Natural killer cell (primary cell): ENCODE results near the gene SGCD. TPM values are rescaled to one million over a fixed set of nuclear protein-coding genes. Genes with fewer than 3 reads are reported as not detected.
"Not testable (repeated sequence)": the region's sequence is repeated elsewhere in the genome, so short reads cannot be mapped to it uniquely, and the experiment has no call there.

Source experiments
- ATAC-seq, 3 donors: fragments of 150-1000 bp in 2 of 3; fragments of 200-7000 bp in 1 of 3; cut with Tn5 transposase; 1 replicate in 1 of 3; 2 replicates in 2 of 3; pipeline ENCODE4 v1.10.0; 2021; ENCODE audit warnings: mild to moderate bottlenecking in 2 of 3, moderate library complexity in 2 of 3
- DNase-seq, 2 donors: peaks; one replicate each; pipeline versions ENCODE4 v3.0.0 to v3.0.0-alpha.2; 2013 to 2021; ENCODE audit warnings: mixed read lengths in 1 of 2
- H3K27ac ChIP-seq: one replicate; pipeline ENCODE4 v1.5.1; 2013; ENCODE audit warnings: mild to moderate bottlenecking, low read length
- H3K27me3 ChIP-seq: one replicate; pipeline ENCODE4 v1.6.1; 2013; ENCODE audit warnings: low read length; ENCODE audit not compliant: control insufficient read depth, insufficient read depth
- H3K36me3 ChIP-seq: one replicate; pipeline ENCODE4 v1.6.1; 2013; ENCODE audit warnings: low read length; ENCODE audit not compliant: control insufficient read depth, insufficient read depth
- H3K4me1 ChIP-seq: one replicate; pipeline ENCODE4 v1.6.1; 2013; ENCODE audit warnings: low read length; ENCODE audit not compliant: control insufficient read depth, insufficient read depth
- H3K4me3 ChIP-seq: one replicate; pipeline ENCODE4 v1.5.1; 2013; ENCODE audit warnings: low read length
- H3K9me3 ChIP-seq: one replicate; pipeline ENCODE4 v1.6.1; 2013; ENCODE audit warnings: low read length; ENCODE audit not compliant: control insufficient read depth, insufficient read depth
- H3K27ac Mint-ChIP-seq, 2 donors: one replicate each; pipeline ENCODE4 v1.8.0; 2022; ENCODE audit warnings: mild to moderate bottlenecking in 2 of 2, mixed read lengths in 2 of 2, moderate library complexity in 1 of 2
- H3K27me3 Mint-ChIP-seq, 2 donors: one replicate each; pipeline ENCODE4 v1.8.0; 2022; ENCODE audit warnings: low read depth in 2 of 2, mixed read lengths in 2 of 2
- H3K36me3 Mint-ChIP-seq: one replicate; pipeline ENCODE4 v1.8.0; 2022; ENCODE audit warnings: mixed read lengths
- H3K4me1 Mint-ChIP-seq, 2 donors: one replicate each; pipeline ENCODE4 v1.8.0; 2022; ENCODE audit warnings: mixed read lengths in 2 of 2
- H3K4me3 Mint-ChIP-seq: one replicate; pipeline ENCODE4 v1.8.0; 2022; ENCODE audit warnings: mild to moderate bottlenecking, moderate library complexity, mixed read lengths
- H3K9me3 Mint-ChIP-seq, 2 donors: one replicate each; pipeline ENCODE4 v1.8.0; 2022; ENCODE audit warnings: mixed read lengths in 2 of 2
- CTCF ChIP-seq: fragments of 200-600 bp; IDR thresholded peaks from one replicate; pipeline ENCODE4 v1.8.0; 2022; ENCODE audit warnings: antibody characterized with exemption
- WGBS: methylation state at CpG from one replicate; pipeline ENCODE4 v1.1.7; 2013; ENCODE audit warnings: missing lambda C conversion rate; ENCODE audit not compliant: insufficient coverage; 5-methylcytosine and 5-hydroxymethylcytosine counted together
- intact Hi-C: fragments of 100-400 bp; cut with micrococcal nuclease; formaldehyde crosslinking; loops from one replicate; pipeline ENCODE4 v1.14.2; 2022
- total RNA-seq, 4 donors: library from RNA; stranded (reverse); fragments of 120-200 nt in 1 of 4; gene quantifications; one replicate each; pipeline versions ENCODE4 v1.2.3 to v1.2.4, GENCODE V29; 2013 to 2022

The SGCD gene
- total RNA-seq, 3 donors from 2014 or later (not counting 1 experiment from before 2014, with no cell fraction given), result 0.32 to 2.0 (median 1.4) TPM

- Mint-ChIP-seq H3K4me1 (no peaks in the 10 kb centered on the region), H3K36me3 (peaks cover 5% of the 10 kb centered on the region), H3K27me3 (peaks cover 12 to 22% of the 10 kb centered on the region in 2 donors), H3K9me3 (no peaks in the 10 kb centered on the region), H3K4me3 (no peak overlapping the region), H3K27ac (no peak overlapping the region)
- no peaks in the 10 kb centered on the region for H3K4me1 ChIP-seq
- H3K27me3 ChIP-seq, result no peaks in the 10 kb centered on the region
- no peaks in the 10 kb centered on the region for H3K9me3 ChIP-seq
- H3K36me3 ChIP-seq, result no peaks in the 10 kb centered on the region
- no peak for ATAC-seq
- intact Hi-C loops, result no loop called here
- no peak overlapping the region for H3K4me3 ChIP-seq
- no peak overlapping the region for H3K27ac ChIP-seq
- no peak for DNase-seq
- TF ChIP-seq CTCF, result no peak
Measured at GRCh38 chr5:156654444-156654843, 327.5 kb downstream of the SGCD start.

DNA sequence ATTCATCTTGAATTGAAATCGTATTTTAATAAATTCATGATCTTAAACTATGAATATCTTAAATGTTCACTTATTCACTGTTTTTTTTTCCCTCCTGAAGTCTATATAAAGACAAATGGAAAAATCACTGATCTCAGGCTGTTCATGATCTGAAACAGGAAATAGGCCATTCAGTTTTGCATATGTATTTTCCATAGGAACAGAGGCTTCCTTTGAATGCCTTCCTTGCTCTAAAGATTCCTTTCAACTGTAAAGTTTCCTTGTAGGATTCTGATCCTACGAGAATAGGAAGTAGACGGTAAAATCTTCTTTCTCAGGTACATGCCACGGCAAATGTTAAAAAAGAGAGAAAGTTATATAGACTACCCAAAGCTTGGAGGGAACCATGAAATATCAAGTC lies 328.8 kb downstream of the SGCD start:
- WGBS, result no CpG with 5 or more reads among the region's 4 CpGs
- H3K9me3 Mint-ChIP-seq, result no peaks in the 10 kb centered on the region
- no peaks in the 10 kb centered on the region for H3K4me1 Mint-ChIP-seq
- H3K4me1 ChIP-seq, result no peaks in the 10 kb centered on the region
- peaks cover 12 to 22% of the 10 kb centered on the region in 2 donors for H3K27me3 Mint-ChIP-seq
- no peaks in the 10 kb centered on the region for H3K27me3 ChIP-seq
- no peak overlapping the region for H3K27ac Mint-ChIP-seq
- no peaks in the 10 kb centered on the region for H3K9me3 ChIP-seq
- DNase-seq, result no peak
- no peaks in the 10 kb centered on the region for H3K36me3 ChIP-seq
- H3K27ac ChIP-seq, result no peak overlapping the region
- peaks cover 5% of the 10 kb centered on the region for H3K36me3 Mint-ChIP-seq
- TF ChIP-seq CTCF, result no peak
- no peak overlapping the region for H3K4me3 Mint-ChIP-seq
- ATAC-seq, result no peak
- no peak overlapping the region for H3K4me3 ChIP-seq
- intact Hi-C loops, result no loop called here

DNA sequence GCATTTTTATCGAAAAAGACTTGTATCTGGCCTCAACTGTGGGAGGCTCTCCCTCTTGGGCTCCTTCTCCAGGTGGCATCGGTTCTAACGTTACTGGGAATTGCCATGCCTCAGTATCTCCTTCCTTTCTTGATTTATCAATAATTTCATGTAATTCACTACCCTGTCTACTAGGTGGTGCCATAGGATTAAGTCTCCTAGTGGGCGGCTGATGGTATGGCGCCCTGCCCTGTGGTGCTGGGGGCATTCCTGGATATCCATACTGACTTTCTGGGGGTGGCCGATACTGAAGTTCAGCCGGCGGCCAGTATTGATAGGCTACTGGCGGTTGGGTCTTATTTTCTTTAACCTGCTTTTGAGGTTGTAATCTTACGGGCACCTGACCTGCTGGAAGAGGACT lies 337.9 kb downstream of the SGCD start:
- H3K27me3 ChIP-seq, H3K27ac Mint-ChIP-seq, H3K36me3 Mint-ChIP-seq, H3K9me3 Mint-ChIP-seq, H3K4me3 ChIP-seq, H3K9me3 ChIP-seq, H3K27ac ChIP-seq, H3K36me3 ChIP-seq, DNase-seq, ATAC-seq, H3K4me1 Mint-ChIP-seq, H3K4me3 Mint-ChIP-seq, intact Hi-C loops, H3K27me3 Mint-ChIP-seq, H3K4me1 ChIP-seq: not testable (repeated sequence)
- WGBS, result 85% methylated on average over 5 of the region's 10 CpGs

DNA sequence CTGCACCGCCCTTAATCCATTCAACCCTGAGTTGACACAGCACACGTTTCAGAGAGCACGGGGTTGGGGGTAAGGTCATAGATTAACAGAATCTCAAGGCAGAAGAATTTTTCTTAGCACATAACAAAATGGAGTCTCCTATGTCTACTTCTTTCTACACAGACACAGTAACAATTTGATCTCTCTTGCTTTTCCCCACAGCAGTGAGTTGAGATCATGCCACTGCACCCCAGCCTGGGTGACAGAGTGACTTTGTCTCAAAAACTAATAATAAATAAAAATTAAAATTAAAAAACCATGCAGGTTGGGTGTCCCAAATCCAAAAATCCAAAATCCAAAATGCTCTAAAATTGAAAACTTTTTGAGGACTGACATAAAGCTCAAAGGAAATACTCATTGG lies 339.7 kb downstream of the SGCD start:
- H3K36me3 Mint-ChIP-seq, H3K4me1 Mint-ChIP-seq, H3K27ac Mint-ChIP-seq, H3K27ac ChIP-seq, H3K4me3 Mint-ChIP-seq, DNase-seq, H3K9me3 Mint-ChIP-seq, H3K36me3 ChIP-seq, H3K9me3 ChIP-seq, H3K4me3 ChIP-seq, H3K4me1 ChIP-seq, H3K27me3 ChIP-seq, intact Hi-C loops, ATAC-seq: not testable (repeated sequence)
- no CpG with 5 or more reads among the region's 3 CpGs for WGBS
- peaks cover 8 to 10% of the 10 kb centered on the region in 2 donors for H3K27me3 Mint-ChIP-seq

- TF ChIP-seq CTCF, result no peak
- Mint-ChIP-seq H3K4me1 (no peaks in the 10 kb centered on the region), H3K27me3 (peaks cover 8 to 10% of the 10 kb centered on the region in 2 donors), H3K36me3 (no peaks in the 10 kb centered on the region), H3K9me3 (no peaks in the 10 kb centered on the region), H3K4me3 (no peak overlapping the region), H3K27ac (no peak overlapping the region)
- 89% methylated on average over 3 of the region's 3 CpGs for WGBS
- DNase-seq (no peak), ATAC-seq (no peak)
- H3K4me1 ChIP-seq, result no peaks in the 10 kb centered on the region
- no peak overlapping the region for H3K4me3 ChIP-seq
- intact Hi-C loops, result no loop called here
- no peaks in the 10 kb centered on the region for H3K27me3 ChIP-seq
- no peak overlapping the region for H3K27ac ChIP-seq
- H3K36me3 ChIP-seq, result no peaks in the 10 kb centered on the region
- H3K9me3 ChIP-seq, result no peaks in the 10 kb centered on the region
Measured at GRCh38 chr5:156667616-156668015, 340.7 kb downstream of the SGCD start.
